ENCODE data around the gene NAPSA.
A peak's percentile ranks its signal among the peaks of the same experiment; 100 is the strongest.

NAPSA gene

GRCh38 chr19:50383852-50384684 lies 18.6 kb upstream of the NAPSA start, which contains the start of gene POLD1:
POLD1 (plus strand) TSS chr19:50384347; CDS start chr19:50398852, 14,505 bp downstream.
- TF ChIP-seq CTCF (IDR thresholded peaks at IDR 0.05; ENCODE audit: insufficient read depth, low read depth, low read length, missing control alignments): no peak
- H3K4me3 ChIP-seq (ENCODE audit: low read depth, low read length): peak within 1 kb of the TSS; percentile 86
- peak; percentile 100 for DNase-seq (ENCODE audit: low read depth)

- H3K4me3 ChIP-seq (ENCODE audit: low read depth, low read length): peak overlapping the region; percentile 48
- DNase-seq (ENCODE audit: low read depth): no peak
- TF ChIP-seq CTCF (IDR thresholded peaks at IDR 0.05; ENCODE audit: insufficient read depth, low read depth, low read length, missing control alignments): no peak
Observed at GRCh38 chr19:50383001-50383851, 17.8 kb upstream of the NAPSA start.

GRCh38 chr19:50381881-50382729 lies 16.7 kb upstream of the NAPSA start:
- no peak for TF ChIP-seq CTCF (IDR thresholded peaks at IDR 0.05; ENCODE audit: insufficient read depth, low read depth, low read length, missing control alignments)
- no peak for DNase-seq (ENCODE audit: low read depth)
- H3K4me3 ChIP-seq (ENCODE audit: low read depth, low read length): no peak overlapping the region

GRCh38 chr19:50380751-50381151 lies 15.3 kb upstream of the NAPSA start:
- no peak for TF ChIP-seq CTCF (IDR thresholded peaks at IDR 0.05; ENCODE audit: insufficient read depth, low read depth, low read length, missing control alignments)
- no peak for DNase-seq (ENCODE audit: low read depth)
- no peak overlapping the region for H3K4me3 ChIP-seq (ENCODE audit: low read depth, low read length)

GRCh38 chr19:50380137-50380536 lies 14.7 kb upstream of the NAPSA start:
- no peak overlapping the region for H3K4me3 ChIP-seq (ENCODE audit: low read depth, low read length)
- no peak for DNase-seq (ENCODE audit: low read depth)
- TF ChIP-seq CTCF (IDR thresholded peaks at IDR 0.05; ENCODE audit: insufficient read depth, low read depth, low read length, missing control alignments): no peak

GRCh38 chr19:50379602-50380001 lies 14.2 kb upstream of the NAPSA start:
- DNase-seq (ENCODE audit: low read depth): no peak
- H3K4me3 ChIP-seq (ENCODE audit: low read depth, low read length): no peak overlapping the region
- no peak for TF ChIP-seq CTCF (IDR thresholded peaks at IDR 0.05; ENCODE audit: insufficient read depth, low read depth, low read length, missing control alignments)

Data from GM12865 (cell line).